T47D (cell line): ENCODE results near the gene KRTAP12-3.
"Not testable (repeated sequence)": the region's sequence is repeated elsewhere in the genome, so short reads cannot be mapped to it uniquely, and the experiment has no call there.

Experiments used
- DNase-seq, 2 experiments: peaks; one replicate each; pipeline versions ENCODE4 v3.0.0 to v3.0.0-alpha.2; 2011 to 2012; ENCODE audit warnings: low read depth in 1 of 2, low spot score in 1 of 2
- JUND ChIP-seq: IDR thresholded peaks from 2 replicates; pipeline ENCODE4 v1.6.1; 2012; ENCODE audit warnings: low read depth
- in situ Hi-C: cut with HindIII; loops from 2 replicates; pipeline ENCODE4 v1.10.0; 2016; ENCODE audit warnings: low sequenced_read_pairs, low pct_unique_long_range_greater_than_20kb

KRTAP12-3 gene, protein sequence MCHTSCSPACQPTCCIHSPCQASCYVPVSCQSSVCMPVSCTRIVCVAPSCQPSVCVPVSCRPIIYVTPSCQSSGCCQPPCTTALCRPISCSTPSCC

DNA sequence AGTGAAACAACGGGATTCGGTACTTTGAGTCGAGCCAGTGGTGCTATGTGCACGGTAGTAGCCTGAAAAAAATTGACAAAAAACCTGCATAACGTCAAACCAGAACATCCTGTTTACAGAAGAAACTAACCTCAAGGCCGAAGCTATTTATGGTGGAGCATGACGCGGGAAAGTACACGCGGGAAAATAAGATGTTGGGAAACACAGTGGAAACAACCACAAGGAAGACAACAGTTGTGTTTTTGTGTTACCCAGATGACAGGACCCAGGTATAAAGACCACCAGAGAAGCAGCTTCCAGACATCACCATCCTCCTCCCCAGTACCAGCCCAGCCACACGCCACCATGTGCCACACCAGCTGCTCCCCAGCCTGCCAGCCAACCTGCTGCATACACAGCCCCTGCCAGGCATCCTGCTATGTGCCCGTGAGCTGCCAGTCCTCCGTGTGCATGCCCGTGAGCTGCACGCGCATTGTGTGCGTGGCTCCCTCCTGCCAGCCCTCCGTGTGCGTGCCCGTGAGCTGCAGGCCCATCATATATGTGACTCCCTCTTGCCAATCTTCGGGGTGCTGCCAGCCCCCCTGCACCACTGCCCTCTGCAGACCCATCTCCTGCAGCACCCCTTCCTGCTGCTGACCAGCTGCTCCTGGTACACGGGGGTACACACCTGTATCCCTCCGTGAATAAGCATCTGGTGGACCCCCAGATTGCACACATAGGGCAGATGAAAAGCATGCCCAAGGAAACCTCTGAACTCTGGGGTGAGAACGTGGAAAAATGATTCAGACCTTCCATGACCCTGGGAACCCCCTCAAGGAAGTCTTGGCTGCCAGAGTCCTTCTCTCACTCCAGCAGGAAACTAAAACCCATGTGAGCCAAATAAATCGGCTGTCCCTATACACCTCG is at the start of gene KRTAP12-3:
TSS of gene KRTAP12-3 (plus strand) at position 298 of the 906 bp plus-strand sequence. CDS start at position 346, 48 bp downstream.
- TF ChIP-seq JUND = no peak
- DNase-seq = no peak
- in situ Hi-C loops = no loop called here

DNA sequence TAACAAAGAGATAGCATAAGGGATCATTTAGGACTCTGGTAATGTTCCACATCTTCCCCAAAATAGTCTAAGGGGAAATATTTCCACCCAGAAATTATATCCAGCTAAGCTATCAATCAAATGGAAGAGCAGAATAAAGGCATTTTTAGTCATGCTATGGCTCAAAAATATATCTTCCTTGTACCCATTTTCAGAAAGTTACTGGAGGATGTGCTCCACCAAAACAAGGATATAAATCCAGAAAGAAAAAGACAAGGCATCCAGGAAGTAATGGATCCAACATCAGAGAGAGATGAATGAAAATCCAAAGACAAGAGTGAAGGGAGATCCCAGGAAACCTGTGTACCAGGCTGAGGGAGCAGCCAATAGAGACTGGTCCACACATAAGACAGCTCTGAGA is 48.5 kb upstream of the KRTAP12-3 start:
- TF ChIP-seq JUND = no peak
- in situ Hi-C loops = no loop called here
- no peak for DNase-seq

DNA sequence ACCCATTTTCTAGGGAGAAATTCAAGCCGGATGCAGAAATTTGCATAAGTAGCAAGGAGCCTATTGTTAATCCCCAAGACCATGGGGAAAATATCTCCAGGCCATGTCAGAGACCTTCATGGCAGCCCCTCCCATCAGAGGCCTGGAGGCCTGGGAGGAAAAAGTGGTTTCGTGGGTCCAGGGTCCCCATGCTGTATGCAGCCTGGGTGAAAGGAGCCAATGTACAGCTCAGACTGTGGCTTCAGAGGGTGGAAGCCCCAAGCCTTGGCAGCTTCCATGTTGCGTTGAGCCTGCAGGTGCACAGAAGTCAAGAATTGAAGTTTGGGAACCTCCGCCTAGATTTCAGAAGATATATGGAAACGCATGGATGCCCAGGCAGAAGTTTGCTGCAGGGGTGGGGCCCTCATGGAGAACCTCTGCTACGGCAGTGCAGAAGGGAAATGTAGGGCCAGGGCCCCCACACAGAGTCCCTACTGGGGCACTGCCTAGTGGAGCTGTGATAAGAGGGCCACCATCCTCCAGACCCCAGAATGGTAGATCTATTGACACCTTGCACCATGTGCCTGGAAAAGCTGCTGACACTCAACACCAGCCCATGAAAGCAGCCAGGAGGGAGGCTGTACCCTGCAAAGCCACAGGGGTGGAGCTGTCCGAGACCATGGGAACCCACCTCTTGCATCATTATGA is 47.4 kb upstream of the KRTAP12-3 start:
- in situ Hi-C loops, DNase-seq: not testable (repeated sequence)

DNA sequence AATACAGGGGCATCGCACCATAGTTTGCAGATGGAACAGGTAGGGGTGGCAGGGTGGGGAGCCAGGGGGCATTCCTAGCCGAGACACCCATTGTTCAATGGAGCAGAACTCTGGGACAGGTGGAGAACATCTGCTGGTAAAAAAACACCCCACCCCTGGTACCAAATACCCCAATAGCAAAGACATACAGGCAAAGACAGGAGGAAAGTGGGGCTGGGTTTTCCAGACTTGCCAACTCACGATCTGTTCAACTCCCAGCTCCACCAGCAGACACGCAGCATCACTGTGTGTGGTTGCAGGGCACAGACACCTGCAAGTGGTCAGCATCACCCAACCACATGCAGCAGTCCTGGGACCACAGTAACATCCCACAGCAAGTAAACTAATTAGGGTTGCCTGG is 46.2 kb upstream of the KRTAP12-3 start:
- no peak for DNase-seq
- TF ChIP-seq JUND = no peak
- in situ Hi-C loops = no loop called here

DNA sequence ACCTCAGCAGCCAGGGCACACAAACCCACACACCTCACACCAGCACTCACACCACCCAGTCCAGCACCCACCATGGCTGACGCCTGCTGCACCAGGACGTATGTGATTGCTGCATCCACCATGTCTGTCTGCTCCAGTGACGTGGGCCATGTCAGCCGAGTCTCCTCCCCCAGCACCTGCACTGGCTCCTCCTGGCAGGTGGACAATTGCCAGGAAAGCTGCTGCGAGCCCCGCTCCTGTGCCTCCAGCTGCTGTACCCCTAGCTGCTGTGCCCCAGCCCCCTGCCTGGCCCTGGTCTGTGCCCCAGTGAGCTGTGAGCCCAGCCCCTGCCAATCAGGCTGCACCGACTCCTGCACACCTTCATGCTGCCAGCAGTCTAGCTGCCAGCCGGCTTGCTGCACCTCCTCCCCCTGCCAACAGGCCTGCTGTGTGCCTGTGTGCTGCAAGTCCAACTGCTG is 45.7 kb upstream of the KRTAP12-3 start, which contains the start of gene KRTAP10-8:
TSS of gene KRTAP10-8 (plus strand) at position 51 of the 458 bp plus-strand sequence. CDS start at position 73, 22 bp downstream.
- in situ Hi-C loops = no loop called here
- no peak for TF ChIP-seq JUND
- no peak for DNase-seq

DNA sequence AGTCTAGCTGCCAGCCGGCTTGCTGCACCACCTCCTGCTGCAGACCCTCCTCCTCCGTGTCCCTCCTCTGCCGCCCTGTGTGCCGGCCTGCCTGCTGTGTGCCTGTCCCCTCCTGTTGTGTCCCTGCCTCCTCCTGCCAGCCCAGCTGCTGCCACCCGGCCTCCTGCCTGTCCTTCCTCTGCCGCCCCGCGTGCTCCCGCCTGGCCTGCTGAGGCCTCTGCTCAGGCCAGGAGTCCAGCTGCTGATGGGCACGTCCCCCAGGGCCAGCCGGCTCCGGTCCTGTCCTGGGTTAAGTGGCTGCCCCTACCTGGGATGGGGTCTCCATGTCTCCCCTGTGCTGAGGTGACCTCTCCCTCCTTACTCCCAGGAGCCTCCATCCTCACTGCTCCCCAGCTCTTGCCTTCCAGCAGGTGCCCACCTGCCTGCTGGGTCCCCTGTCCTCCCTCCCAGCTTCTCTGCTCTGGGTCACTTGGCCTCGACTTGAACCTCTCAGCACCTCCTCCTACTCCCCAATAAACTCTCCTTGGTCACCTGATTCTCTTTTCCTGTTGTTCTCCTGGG is 45.0 kb upstream of the KRTAP12-3 start:
- in situ Hi-C loops = no loop called here
- TF ChIP-seq JUND = no peak
- DNase-seq = no peak

DNA sequence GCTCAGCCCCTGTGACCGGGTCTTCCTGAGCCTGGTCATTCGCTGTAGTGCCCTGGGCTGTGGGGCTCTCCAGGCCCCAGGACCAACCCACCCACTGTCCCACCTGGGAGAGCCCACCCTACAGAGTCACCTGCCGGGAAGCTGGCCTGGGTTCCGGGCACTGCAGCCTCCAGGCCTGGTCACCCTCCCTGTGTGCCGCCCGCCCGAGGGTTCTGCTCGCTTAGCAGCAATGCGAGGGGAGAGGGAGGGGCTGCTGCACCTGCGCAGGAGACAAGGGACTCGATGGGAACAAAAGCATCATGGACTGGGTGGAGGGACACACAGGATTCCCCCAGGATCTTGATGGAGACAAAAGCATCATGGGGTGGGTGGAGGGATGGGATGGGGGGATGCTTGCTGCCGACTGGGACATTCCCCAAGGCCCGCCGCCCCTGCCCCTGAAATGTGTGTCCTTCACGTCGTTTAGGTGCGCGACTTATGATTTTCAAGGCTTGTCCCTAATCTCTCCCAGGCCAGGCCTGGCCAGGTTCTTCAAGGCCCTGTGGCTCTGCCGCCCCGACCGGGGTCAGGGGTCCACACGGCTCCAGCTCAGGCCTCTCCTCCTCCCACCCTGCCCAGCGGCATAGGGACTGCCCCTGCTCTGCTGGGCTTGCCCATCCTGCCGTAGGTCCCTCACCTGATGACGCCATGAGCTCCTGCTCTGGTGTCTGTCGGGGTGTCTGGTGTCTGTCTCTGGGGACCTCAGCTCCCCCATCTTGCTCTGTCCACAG is 44.2 kb upstream of the KRTAP12-3 start:
- no peak for DNase-seq
- no peak for TF ChIP-seq JUND
- in situ Hi-C loops = no loop called here

DNA sequence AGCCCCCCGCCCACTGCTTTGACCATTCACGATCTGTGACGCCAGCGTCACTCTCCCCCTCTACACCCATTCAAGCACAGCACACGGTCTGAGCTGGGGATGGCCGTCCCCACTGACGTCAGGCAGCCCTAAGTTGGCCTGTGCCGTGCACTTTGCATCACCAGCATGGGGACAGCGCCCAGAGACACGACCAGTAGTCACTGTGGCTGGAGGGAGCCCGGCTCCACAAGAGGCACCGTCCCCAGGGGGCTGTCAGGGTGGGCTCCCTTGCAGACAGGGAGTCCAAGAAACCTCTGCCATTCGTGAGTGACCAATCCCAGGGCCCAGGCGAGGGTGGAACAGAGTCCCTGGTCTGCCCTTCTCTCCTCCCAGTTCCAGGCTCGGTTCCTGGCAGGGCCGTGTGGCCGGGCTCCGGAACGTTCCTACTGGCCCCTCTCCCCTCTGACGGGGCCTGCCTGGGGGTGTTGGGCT is 43.5 kb upstream of the KRTAP12-3 start:
- no peak for DNase-seq
- TF ChIP-seq JUND = no peak
- in situ Hi-C loops = no loop called here

DNA sequence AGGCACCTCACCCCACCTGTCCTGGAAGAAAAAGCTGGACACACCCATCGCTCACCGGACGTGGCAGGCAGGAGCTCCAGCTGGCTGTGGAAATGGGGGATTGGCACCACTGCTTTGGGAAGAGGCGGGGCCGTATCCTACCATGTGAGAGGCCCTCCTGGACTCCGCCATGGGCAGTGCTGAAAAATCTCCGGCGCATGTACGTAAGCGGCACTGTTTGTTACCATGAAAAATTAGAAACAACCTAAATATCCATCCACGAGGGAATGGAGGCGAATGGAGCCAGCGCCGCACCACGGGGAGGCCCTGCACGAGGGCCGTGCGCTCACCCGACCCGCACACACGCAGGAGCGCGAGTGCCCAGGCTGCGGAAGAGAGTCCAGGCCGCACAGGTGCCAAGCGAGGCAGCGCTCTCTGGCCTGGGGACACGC is 42.8 kb upstream of the KRTAP12-3 start:
- no peak for TF ChIP-seq JUND
- in situ Hi-C loops = no loop called here
- no peak for DNase-seq

DNA sequence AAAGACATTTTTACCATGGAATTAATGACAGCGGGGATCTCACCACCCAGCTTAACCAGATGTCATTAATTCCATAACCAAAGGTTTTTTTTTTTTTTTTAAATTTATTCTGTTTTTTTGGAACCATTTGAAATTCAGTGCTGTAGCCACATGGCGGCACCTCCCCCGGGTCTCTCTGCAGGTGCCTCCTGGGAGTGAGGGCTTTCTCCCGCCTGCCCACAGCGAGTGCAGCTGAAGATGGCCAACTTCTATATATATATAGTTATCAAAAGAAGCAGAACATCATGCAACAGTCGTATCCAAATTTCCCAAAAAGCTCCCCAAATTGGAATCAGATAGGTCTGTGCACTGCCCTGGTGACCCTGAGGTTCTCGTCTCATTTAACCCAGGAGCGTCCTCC is 42.3 kb upstream of the KRTAP12-3 start:
- in situ Hi-C loops = no loop called here
- TF ChIP-seq JUND = no peak
- no peak for DNase-seq

DNA sequence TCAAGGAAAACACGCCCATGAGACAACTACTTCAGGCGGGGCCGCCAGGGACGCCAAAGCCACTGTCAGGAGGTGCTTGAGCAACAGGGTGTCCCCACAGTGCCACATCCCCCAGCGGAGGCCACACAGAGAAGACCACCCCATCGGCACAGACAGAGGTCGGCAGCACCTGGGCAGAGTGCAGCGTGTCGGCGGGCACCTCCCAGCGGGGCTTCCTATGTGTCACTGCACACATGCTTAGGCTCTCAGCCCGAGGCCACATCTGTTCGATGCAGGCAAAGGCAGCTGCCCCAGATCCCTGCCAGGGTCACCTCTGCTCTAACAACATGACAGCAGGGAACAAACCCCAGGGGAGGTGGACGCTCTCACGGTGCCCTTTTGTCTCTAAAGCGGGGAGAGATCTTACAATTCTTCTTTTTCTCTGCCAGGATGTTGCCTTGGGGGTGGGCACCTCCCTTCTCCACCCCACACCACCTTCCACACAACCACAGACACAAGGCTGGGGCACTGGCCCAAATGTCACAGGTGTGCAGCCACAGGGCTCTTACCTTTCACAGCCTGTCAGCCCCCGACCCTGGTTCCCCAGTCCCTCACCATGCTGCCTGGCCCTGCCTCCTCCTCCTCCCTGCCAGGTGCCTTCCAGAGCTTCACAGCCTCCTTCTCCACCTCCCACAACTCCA is 41.7 kb upstream of the KRTAP12-3 start:
- no peak for DNase-seq
- TF ChIP-seq JUND = no peak
- in situ Hi-C loops = no loop called here
